ENCODE data around the gene MEIKIN. TPM values are rescaled to one million over a fixed set of nuclear protein-coding genes. Genes with fewer than 3 reads are reported as not detected.

Gene MEIKIN
- total RNA-seq, 1 donor from 2014 or later = not detected

DNA sequence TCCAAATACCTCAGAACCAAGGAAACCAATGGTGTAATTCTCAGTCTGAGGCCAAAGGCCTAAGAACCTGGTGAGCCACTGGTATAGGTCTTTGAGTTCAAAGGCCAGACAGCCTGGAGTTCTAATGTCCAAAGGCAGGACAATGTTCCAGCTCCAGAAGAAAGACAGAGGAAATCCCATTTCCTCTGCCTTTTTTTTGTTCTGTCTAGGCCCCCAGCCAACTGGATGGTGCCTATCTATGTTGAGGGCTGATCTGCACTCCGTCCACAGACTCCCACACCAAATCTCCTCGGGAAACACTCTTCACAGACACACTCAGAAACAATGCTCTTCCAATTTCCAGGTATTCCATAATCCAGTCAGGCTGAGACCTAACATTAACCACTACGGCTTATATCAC lies 178.8 kb downstream of the MEIKIN start:
- Mint-ChIP-seq H3K4me3 (ENCODE audit: unreplicated experiment) (peak overlapping the region; percentile 2), H3K36me3 (ENCODE audit: low read depth, unreplicated experiment) (peaks cover 5% of the 10 kb centered on the region), H3K4me1 (ENCODE audit: unreplicated experiment) (peaks cover 11% of the 10 kb centered on the region), H3K27me3 (ENCODE audit: unreplicated experiment) (no peaks in the 10 kb centered on the region), H3K27ac (ENCODE audit: unreplicated experiment) (no peak overlapping the region), H3K9me3 (ENCODE audit: unreplicated experiment) (no peaks in the 10 kb centered on the region)
- TF ChIP-seq, protein P1, sequence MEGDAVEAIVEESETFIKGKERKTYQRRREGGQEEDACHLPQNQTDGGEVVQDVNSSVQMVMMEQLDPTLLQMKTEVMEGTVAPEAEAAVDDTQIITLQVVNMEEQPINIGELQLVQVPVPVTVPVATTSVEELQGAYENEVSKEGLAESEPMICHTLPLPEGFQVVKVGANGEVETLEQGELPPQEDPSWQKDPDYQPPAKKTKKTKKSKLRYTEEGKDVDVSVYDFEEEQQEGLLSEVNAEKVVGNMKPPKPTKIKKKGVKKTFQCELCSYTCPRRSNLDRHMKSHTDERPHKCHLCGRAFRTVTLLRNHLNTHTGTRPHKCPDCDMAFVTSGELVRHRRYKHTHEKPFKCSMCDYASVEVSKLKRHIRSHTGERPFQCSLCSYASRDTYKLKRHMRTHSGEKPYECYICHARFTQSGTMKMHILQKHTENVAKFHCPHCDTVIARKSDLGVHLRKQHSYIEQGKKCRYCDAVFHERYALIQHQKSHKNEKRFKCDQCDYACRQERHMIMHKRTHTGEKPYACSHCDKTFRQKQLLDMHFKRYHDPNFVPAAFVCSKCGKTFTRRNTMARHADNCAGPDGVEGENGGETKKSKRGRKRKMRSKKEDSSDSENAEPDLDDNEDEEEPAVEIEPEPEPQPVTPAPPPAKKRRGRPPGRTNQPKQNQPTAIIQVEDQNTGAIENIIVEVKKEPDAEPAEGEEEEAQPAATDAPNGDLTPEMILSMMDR (IDR thresholded peaks at IDR 0.05; ENCODE audit: unreplicated experiment) = no peak
- no peak for DNase-seq (ENCODE audit: low spot score)

DNA sequence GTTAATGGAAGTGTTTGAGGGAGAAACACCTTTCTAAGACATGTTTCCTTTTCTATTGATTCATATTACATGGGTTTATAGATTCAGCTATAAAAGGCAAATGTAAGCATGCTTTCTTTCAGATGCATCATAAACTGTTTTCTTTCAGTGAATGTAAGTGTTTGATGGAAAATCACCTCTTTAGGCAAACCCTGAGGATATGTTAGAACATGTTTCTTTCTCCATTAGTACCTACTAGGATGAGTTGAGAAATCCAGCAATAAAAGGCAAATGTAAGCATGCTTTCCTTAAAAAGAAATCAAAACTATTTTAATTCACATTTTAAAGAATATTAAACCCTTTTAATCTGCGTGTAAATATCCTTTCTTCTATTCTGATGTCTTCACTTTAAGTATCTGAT lies 180.2 kb downstream of the MEIKIN start:
- Mint-ChIP-seq H3K27ac (ENCODE audit: unreplicated experiment) (no peak overlapping the region), H3K9me3 (ENCODE audit: unreplicated experiment) (no peaks in the 10 kb centered on the region), H3K27me3 (ENCODE audit: unreplicated experiment) (no peaks in the 10 kb centered on the region), H3K4me1 (ENCODE audit: unreplicated experiment) (peaks cover 7% of the 10 kb centered on the region), H3K36me3 (ENCODE audit: low read depth, unreplicated experiment) (peaks cover 5% of the 10 kb centered on the region), H3K4me3 (ENCODE audit: unreplicated experiment) (no peak overlapping the region)
- DNase-seq (ENCODE audit: low spot score) = no peak
- TF ChIP-seq, protein P1 (IDR thresholded peaks at IDR 0.05; ENCODE audit: unreplicated experiment) = no peak

GRCh38 chr5:131763968-131764367 lies 181.5 kb downstream of the MEIKIN start:
- peaks cover 5% of the 10 kb centered on the region for H3K36me3 Mint-ChIP-seq (ENCODE audit: low read depth, unreplicated experiment)
- H3K9me3 Mint-ChIP-seq (ENCODE audit: unreplicated experiment) = no peaks in the 10 kb centered on the region
- TF ChIP-seq, protein P1 (IDR thresholded peaks at IDR 0.05; ENCODE audit: unreplicated experiment) = no peak
- H3K27me3 Mint-ChIP-seq (ENCODE audit: unreplicated experiment) = no peaks in the 10 kb centered on the region
- H3K4me3 Mint-ChIP-seq (ENCODE audit: unreplicated experiment) = peak overlapping the region; percentile 27
- DNase-seq (ENCODE audit: low spot score) = no peak
- peaks cover 7% of the 10 kb centered on the region for H3K4me1 Mint-ChIP-seq (ENCODE audit: unreplicated experiment)
- H3K27ac Mint-ChIP-seq (ENCODE audit: unreplicated experiment) = no peak overlapping the region

DNA sequence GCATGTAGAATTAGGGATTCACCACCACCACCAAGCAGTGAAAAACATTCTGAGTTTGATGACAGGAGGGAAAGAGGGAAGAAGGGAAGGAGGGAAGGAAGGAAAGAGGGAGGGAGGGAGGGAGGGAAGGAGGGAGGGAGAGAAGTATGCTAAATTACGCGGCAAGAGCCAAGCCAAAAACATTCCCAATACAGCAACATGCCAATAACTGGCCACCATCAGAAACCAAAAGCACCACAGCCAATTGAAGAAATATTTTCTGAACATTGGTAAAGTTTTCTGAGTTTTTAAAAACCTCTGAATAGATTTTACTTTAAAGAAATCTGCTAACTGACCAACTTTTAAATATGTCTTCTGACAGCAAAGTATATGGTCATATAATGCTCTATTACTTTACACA lies 184.7 kb downstream of the MEIKIN start:
- DNase-seq (ENCODE audit: low spot score) = no peak
- peaks cover 5% of the 10 kb centered on the region for H3K36me3 Mint-ChIP-seq (ENCODE audit: low read depth, unreplicated experiment)
- no peaks in the 10 kb centered on the region for H3K27me3 Mint-ChIP-seq (ENCODE audit: unreplicated experiment)
- H3K4me1 Mint-ChIP-seq (ENCODE audit: unreplicated experiment) = peaks cover 3% of the 10 kb centered on the region
- no peaks in the 10 kb centered on the region for H3K9me3 Mint-ChIP-seq (ENCODE audit: unreplicated experiment)
- H3K27ac Mint-ChIP-seq (ENCODE audit: unreplicated experiment) = no peak overlapping the region
- H3K4me3 Mint-ChIP-seq (ENCODE audit: unreplicated experiment) = no peak overlapping the region
- TF ChIP-seq, protein P1 (IDR thresholded peaks at IDR 0.05; ENCODE audit: unreplicated experiment) = no peak

- no peaks in the 10 kb centered on the region for H3K9me3 Mint-ChIP-seq (ENCODE audit: unreplicated experiment)
- TF ChIP-seq, protein P1 (IDR thresholded peaks at IDR 0.05; ENCODE audit: unreplicated experiment) = no peak
- no peak for DNase-seq (ENCODE audit: low spot score)
- H3K4me3 Mint-ChIP-seq (ENCODE audit: unreplicated experiment) = no peak overlapping the region
- no peak overlapping the region for H3K27ac Mint-ChIP-seq (ENCODE audit: unreplicated experiment)
- H3K27me3 Mint-ChIP-seq (ENCODE audit: unreplicated experiment) = peaks cover 2% of the 10 kb centered on the region
- peaks cover 5% of the 10 kb centered on the region for H3K36me3 Mint-ChIP-seq (ENCODE audit: low read depth, unreplicated experiment)
- H3K4me1 Mint-ChIP-seq (ENCODE audit: unreplicated experiment) = peaks cover 3% of the 10 kb centered on the region
Observed at GRCh38 chr5:131759704-131760103, 185.8 kb downstream of the MEIKIN start.
